Astrocyte (in vitro differentiated cells and primary cell): ENCODE results near the gene COL26A1.
A peak's percentile ranks its signal among the peaks of the same experiment; 100 is the strongest.

Source experiments
- CTCF ChIP-seq: IDR thresholded peaks from 2 replicates; pipeline ENCODE4 v1.5.1; 2011; ENCODE audit warnings: low read depth, mild to moderate bottlenecking, inconsistent platforms, low read length, moderate library complexity; ENCODE audit not compliant: insufficient read depth
- EZH2 ChIP-seq: IDR thresholded peaks from 2 replicates; pipeline ENCODE4 v1.6.1; 2012; ENCODE audit warnings: mild to moderate bottlenecking, low read length, inconsistent platforms; ENCODE audit not compliant: insufficient read depth

- no peak for TF ChIP-seq CTCF
- TF ChIP-seq EZH2: peak; percentile 32
Observed at GRCh38 chr7:101486433-101487104, 123.9 kb downstream of the COL26A1 start.
